HG03342 (cell line): ENCODE data around the gene BRD4.
"Not testable (repeated sequence)": the region's sequence is repeated elsewhere in the genome, so short reads cannot be mapped to it uniquely, and the experiment has no call there.

Experiments
- ATAC-seq: cut with Tn5 transposase; IDR thresholded peaks from one replicate; pipeline ENCODE4 v1.9.1; 2021; ENCODE audit warnings: mild to moderate bottlenecking, moderate library complexity; ENCODE audit not compliant: unreplicated experiment

The BRD4 gene

DNA sequence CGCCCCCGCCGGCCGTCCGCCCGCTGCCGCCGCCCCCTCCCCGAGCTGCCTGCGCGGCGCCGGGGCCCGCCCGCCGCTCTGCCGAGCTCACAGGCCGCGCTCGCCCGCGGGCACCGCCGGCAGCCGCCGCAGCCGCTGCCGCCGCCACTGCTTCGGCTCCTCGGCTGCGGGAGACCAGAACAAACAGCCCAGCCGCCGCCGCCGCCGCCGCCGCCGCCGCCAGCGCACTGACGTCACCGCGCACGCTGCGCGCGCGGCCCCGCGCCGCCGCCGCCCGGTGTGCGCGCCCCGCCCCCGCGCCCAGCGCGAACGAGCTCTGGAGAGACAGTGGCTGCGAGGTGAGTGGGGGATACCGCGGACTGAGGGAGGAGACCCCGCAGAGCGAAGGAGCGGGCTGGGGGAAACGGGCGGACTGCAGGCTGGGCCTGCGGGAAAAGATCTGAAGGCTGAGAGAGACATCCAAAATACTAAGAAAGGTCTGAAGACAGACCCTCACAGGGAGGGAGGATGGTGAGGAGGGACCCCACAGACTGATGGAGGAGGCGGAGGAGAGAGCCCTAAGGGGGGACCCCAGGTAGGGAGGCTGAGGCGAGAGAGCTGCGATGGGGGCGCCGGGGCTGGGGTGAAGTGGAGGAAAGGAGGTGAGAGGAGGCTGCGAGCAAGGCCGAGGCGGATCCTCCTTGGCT, at the start of gene BRD4:
Gene BRD4 (minus strand): TSS at position 229 of the 686 bp plus-strand sequence. CDS start 59,440 bp downstream, outside the sequence.
- ATAC-seq, result peak; percentile 47

DNA sequence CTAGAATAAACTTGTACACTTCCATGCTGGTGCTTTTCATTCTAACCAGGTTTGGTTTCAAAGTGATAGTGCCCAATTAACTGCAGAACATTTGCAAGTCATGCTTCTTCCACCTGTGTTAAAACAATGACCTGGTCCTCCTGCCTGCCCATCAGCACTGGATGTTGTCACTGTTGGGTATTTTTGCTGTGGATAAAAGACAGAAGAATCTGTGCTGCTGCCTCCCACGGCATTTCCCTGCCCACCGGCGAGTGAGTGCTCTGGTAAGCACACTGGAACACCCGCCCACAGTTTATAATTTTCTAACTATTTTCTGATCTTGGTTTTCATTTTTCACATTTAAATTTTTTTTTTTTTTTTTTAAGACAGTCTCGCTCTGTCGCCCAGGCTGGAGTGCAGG, 49.5 kb upstream of the BRD4 start:
- ATAC-seq, result no peak

DNA sequence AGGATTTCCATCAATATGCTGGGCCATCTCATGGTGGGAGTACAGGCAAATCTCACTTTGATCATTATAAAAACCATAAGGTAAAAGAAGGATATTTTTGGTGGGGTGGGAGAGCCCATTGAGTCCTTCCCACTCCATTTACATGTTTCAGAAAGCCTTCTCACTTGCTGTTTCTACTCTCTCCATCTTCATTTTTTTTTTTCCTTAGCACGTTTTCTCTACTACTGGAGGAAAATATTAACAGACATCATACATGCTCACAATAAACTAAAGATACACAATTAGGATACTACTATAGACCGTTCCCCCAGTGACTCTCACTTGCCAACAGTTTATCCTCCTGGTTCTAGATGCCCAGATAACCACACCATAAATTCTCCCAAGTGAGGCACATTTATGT, 49.1 kb upstream of the BRD4 start:
- ATAC-seq, result no peak

DNA sequence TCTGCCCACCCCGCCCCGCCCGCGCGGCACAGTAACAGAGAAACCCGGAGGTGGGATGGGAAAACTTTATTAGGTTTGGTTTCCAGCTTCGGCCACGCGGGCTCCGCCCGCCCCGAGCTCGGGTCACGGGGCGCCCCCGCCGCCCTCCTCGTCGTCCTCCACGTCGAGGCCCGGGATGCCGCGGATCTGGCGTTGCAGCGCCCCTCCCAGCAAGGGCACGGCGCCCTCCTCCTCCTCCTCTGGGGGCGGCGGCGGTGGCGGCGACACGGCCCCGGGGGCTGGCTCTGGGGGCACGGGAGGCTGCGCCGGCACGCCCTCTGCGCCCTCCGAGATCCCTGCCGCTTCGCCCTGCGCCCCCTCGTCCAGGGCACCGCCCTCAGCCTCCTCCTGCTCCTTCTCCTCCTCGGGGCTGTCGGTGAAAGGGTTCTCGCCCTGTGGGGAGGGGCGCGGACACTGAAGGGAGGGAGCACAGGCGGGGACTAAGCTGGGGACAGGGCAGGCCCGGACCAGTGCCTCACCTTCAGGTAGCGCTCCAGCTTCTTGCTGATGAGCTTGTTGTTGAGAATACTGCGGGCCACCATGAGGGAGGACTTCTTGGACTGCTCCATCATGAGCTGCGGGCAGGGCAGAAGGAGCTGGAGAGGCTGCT, 47.8 kb upstream of the BRD4 start:
- peak; percentile 31 for ATAC-seq

DNA sequence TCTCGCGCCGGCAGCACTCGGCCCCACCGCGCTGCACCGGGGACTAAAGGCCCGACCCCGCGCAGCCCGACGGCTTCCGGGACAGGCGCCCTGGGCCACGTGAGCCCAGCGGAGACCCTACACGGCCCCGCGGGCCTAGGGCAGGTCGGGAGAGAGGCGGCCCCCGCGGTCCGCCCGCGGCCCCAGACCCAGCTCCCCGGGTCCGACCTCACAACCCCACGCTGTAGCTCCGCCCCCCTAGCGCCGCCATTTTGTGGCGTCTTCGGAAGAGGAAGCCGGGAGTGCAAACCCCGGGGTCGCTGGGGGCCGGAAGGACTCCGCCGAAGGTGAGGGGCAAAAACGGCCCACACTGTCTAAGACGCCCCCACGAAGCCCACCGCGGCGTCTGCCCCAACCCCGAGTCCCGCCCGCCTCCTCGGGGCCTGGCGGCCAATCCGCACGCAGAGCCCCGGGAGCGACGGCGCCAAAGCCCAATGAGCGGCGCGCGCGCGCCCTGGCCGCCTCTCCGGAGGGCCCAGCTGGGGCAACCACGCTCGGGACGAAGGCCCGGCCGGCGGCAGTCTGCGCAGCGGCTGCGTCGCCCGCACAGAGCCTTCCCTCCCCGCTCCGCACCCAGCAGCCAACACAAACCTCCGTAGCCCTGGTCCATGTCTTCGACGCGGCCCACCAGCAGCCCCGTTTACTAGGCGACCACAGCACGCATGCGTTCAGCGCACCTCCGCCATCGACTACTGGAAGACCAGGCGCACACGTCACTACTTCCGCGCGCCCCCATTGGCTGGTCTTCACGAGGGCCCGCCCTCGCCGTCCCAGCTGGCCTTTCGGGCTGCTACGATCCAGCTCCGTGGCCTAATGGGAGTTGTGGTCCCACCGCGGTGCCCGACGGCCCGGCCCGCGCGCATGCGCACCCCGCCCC, 47.0 kb upstream of the BRD4 start, which contains the start of gene AKAP8:
Gene AKAP8 (minus strand): TSS at position 705 of the 916 bp plus-strand sequence. CDS start 56 bp downstream, at position 649.
- peak; percentile 81 for ATAC-seq

DNA sequence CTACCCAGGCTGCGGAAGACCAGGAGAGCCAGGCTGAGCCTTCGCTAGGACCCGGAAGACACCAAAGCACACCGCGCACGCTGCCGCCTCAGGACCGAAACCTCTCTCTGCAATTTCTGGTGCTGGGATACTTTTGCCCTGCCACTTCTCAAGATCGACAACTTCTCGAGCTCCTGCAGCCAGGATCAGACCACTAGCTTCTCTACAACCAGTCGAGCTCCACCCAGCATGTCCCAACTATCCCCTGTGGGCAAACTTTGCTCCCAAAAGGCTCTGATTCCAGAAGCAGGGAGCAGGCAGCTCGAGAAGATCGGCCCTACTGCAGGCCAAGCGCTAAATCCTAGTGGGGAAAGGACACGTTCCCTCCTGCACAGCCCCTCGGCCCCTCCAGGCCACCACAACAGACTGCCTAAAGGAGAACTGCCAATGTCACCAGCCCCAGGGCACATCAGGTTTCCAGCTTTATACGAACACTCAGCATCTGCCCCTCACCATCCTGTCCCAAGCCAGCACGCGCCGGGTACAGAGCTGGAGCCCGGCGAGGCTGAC, 46.3 kb upstream of the BRD4 start:
- ATAC-seq, result no peak

DNA sequence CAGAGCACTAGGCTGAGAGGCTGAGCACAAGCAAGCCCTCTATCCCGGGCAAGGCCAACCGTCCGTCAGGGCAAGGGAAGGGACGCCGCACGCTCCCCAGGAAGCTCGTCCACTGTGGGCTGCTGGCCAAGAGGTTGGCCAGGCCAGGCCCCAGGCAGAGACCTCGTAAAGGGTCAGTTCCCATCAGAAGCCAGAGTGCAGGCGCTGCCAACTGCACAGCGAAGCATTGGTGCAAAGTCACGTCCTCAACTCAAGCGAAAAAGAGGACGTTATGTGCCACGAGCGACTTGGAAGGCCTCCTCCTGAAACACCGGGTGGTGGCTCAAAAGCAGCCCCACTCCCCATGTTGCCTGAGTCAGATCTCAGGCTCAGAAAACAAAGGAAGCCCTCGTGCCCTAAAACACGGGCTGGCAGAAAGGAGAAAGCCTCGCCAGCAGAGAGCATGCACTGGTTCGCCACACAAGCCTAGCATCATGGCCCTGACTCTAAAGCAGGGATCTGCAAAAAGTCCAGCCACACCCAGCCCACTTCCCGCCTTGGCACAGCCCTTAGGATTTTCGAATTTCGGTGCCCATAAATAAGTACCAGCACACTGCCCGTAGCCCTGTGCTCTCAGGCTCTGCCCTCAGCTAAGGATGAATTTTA, 42.6 kb upstream of the BRD4 start:
- no peak for ATAC-seq

DNA sequence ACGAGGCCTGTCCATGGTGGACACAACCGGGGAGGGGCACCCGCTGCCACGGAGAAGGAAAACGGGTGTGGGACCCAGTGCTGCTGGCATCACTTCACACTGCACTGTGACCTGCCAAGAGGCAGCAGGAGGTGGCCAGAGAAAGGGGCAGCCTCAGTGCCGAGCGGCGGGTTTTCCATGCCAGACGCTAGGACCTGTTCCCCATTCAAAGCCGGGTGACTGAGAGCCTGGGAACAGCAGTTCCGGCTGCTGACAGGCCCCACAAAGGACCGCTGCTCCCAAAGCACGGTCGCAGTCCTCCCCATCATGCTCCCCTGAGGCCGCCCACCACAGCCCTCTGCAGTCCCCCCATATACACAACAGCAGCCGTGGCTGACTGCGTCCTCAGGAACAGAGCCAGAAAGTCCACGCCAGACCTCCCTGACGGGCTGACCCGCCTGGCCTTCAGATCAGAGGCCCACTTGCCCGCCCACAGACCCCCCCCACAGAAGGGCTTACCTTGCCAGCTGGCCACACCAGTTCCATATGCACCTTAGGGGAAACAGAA, 41.8 kb upstream of the BRD4 start:
- no peak for ATAC-seq

DNA sequence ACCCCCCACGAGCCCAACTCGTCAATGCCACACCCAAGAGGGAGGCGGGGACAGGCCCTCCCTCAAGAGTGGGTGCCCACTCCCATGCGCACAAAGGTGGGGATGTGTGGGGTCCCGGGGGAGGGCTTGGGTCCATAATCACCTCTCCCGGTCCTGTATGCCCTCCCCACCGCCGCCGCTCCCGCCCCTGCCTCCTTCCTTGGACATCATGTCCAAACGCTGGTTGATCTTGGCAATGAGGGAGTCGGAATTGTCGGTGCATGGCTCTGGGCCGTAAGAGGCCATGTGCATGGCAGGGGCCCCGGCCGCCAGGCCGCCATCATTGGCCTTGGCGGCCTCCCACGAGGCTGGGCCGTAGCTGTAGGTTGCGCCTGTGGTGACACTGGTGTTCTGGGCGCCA, 41.3 kb upstream of the BRD4 start:
- no peak for ATAC-seq

DNA sequence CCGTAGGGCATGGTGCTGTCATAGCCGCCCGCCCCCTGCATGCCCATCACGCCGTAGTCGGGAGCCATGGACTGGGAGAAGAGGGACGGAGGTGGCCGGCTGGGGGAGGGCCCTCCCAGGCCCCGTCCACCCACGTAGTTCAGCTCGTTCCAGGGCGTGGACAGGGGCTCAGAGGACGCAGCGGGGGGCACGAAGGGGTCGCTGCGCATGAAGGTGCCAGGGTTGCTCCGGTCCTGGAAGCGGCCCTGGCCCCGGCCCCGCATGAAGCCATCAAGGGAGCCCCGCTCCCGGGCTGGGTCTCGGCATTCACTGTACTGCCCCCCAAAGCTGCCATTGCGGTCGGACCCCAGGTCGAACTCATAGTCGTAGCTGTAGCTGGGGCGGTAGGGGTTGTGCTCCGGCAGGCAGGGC, 40.6 kb upstream of the BRD4 start:
- no peak for ATAC-seq

DNA sequence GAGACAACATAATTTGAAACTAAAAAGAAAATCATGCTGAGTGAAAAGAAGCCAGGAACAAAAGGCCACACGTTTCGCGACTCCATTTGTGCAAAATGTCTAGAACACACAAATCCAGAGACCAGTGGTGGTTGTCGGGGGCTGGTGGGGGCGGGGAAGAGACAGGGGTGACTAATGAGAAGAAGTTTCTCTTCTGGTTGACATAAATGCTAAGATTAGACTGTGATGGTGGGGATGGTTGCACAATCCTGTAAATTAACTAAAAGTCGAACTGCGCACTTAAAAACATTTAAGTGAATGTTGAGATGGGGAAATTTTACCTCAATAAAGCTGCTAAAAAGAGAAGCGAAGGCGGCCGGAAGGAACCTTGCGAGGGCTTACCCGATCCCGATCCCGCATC, 40.1 kb upstream of the BRD4 start:
- no peak for ATAC-seq

DNA sequence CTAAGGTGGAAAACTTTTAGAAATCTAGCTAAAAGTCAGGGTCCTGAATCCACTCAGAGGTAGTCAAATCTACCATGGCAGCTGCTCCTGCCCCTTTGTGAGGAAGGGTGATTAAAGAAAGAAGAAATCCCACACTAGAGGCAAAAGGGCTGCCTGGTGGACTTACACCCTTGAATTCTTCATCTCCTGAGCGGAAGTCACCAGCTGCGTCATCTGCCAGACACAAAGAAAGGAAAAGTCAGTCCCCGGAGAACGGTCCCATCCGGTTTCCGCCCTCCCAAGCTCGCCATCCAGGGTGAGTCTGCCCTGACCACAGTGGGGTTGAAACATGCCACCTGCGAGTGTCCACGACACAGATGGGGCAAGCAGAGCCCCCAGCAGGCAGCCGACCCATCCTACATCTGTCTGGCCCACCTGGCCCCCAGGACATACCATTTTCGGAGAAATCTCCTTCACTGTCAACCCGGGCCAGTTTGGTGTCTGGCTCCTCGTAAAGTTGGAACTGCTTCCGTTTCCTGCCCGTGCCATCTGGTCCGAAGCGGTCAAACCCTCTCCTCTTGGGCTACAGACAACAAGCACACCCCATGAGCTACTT, 39.5 kb upstream of the BRD4 start:
- ATAC-seq, result no peak

DNA sequence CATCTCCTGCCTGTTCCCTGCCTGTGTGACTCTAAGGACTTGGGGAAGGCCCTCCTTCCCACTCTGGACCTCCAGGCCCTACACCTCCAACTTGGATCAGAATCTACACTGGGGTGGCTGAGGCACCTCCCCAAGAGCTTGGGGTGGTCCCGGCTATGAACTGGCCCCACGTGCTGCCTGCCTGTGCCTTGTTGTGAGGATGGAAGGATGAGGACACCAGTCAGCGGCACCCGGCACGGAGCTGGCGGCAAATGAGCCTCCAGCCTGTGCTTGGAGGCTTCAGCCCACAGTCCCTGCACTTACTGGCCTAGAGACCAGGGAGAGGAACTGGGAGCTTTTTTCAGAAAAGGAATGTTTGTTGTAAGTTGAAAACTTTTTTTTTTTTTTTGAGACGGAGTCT, 38.8 kb upstream of the BRD4 start:
- ATAC-seq, result no peak

DNA sequence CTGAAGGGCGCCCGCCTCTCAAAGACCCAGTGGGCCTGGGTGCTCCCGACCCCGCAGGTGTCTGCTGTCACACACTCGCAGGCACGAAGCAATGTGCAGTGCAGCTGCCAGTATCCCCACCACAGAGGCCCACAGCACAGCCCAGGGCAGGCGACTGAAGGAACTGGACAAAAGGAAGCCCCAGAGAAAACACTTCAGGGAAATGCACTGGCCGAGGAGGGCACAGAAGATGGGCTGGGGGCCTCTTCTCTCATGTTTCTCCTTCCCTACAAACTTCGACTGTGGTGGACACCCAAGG, 37.2 kb upstream of the BRD4 start:
- ATAC-seq, result no peak

DNA sequence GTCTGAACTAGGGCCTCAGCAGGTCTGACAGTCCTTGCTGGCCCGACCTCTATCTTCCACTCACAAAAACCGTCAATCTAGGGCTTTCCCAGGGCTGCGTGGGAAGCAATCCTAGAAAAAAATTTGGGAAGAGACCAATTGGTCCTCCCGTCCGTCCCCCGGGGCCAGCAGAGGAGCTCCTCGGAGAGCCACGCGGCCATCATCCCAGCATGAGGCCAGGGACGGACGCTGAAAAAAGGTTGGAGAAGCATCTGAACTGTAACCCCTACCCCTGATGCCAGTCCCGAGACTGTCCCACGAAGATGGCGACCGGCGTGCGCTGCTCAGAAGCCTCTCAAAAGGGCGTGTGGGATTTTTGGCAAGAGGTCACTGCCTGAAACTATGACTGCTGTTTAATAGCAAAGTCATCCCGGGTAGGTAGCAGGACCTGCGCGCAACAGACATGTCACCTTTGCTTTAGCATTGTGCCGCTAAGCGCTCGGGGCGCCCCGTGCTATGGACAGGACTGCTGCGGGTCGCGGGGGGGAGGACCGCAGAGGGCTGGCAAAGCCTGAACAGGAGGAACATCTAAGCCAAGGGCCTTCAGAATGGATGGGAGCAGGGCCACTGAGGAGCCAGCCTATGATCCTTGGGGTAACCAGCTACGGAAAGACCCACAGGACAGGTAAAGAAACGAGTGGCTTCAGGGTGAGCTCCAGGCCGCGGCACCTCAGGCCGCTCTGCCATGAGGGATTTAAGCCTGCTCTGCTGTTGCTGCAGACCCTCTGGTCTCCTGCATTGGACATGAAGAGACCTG, 36.7 kb upstream of the BRD4 start:
- no peak for ATAC-seq

DNA sequence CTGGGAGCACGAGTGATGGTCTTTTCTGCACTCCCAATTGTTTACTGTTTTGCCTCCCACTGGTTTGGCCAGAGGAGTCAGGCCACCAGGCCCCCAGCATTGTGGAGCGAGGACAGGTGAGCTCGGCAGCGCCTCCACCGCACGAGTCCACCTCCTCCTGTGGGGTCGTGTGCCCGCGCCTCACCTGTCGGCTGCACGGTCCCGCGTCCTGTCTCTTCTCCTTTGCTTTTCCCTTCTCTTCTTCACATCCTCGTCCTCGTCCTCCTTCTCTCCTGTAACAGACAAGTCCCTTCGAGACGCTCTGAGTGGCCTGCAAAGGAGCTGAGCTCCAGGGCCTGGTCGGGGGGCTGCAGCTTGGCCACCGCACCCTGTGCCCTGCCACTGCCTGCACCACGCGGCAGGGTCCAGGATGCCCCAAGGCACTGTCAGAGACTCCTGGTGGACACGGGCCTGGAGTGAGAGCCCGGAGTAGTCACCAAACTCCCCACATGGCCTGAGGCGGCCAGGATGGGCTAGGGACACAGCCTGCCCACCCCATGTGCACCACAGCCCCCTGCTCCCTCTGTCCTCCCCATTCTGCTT, 35.8 kb upstream of the BRD4 start:
- ATAC-seq, result no peak

DNA sequence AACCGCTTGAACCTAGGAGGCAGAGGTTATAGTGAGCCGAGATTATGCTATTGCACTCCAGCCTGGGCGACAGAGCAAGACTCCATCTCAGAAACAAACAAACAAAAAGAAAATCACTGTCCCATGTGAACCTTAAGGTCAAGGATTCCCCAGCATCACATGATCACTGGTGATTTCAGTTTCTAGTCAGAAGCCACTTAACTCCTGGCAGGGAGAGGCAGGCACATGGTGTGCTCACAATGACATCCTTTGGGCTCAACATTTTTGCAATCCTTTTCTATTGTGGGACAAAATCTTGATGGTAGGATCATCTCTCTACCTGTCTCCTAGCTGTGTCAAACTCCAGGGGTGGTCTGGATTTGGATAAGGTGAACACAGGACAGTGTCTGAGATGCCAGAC, 35.1 kb upstream of the BRD4 start:
- ATAC-seq, result no peak

DNA sequence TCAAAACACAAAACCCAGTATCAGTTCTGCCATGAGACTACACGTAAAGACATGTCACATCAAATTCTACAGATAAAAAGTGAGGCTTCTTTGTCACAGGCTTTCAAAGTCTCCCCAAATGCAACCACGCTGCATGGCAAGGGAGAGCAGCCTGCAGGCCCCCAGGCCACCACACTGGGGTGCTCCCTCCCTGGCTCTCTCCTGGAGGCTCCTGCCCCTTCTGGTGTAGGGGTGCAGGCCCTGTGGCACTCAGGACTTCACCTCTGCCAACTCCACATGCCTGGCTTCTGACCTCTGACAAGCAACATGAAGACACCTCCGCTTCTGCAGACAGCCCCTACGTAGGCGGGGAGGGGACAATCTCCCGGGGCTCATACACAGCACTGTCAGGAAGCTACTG, 32.9 kb upstream of the BRD4 start:
- ATAC-seq, result no peak

DNA sequence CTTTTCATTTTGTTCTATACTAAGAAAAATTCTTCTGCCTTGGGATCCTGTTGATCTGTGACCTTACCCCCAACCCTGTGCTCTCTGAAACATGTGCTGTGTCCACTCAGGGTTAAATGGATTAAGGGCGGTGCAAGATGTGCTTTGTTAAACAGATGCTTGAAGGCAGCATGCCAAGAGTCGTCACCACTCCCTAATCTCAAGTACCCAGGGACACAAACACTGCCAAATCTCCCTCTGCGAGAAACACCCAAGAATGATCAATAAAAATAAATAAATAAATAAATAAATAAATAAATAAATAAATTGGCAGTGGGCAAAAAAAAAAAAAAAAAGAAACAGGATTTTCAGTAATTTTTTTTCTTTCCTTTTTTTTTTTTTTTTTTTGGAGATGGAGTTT, 31.5 kb upstream of the BRD4 start:
- not testable (repeated sequence) for ATAC-seq
